NCI-H2107 treated with DMSO at 0.1 percent for 48 hours (cell line): ENCODE data around the gene SEL1L.
"Not testable (repeated sequence)": the region's sequence is repeated elsewhere in the genome, so short reads cannot be mapped to it uniquely, and the experiment has no call there.

Experiments used
- DNase-seq: peaks from one replicate; lab custom pipeline; 2025; ENCODE audit not compliant: unreplicated experiment; lab: John Stamatoyannopoulos, UW

Gene SEL1L

GRCh38 chr14:81529391-81529790 is 4.3 kb downstream of the SEL1L start:
- DNase-seq: peak; percentile 48

- DNase-seq: no peak
Measured at GRCh38 chr14:81525129-81525528, 8.5 kb downstream of the SEL1L start.

- DNase-seq: no peak
Measured at GRCh38 chr14:81523616-81524015, 10.0 kb downstream of the SEL1L start.

- no peak for DNase-seq
Measured at GRCh38 chr14:81523016-81523415, 10.6 kb downstream of the SEL1L start.

- no peak for DNase-seq
Measured at GRCh38 chr14:81521356-81521755, 12.3 kb downstream of the SEL1L start.

GRCh38 chr14:81519200-81520011 is 14.2 kb downstream of the SEL1L start:
- no peak for DNase-seq

GRCh38 chr14:81517798-81518398 is 15.8 kb downstream of the SEL1L start:
- no peak for DNase-seq

- DNase-seq: no peak
Measured at GRCh38 chr14:81516986-81517797, 16.5 kb downstream of the SEL1L start.

- DNase-seq: not testable (repeated sequence)
Measured at GRCh38 chr14:81515927-81516326, 17.7 kb downstream of the SEL1L start.

- DNase-seq: not testable (repeated sequence)
Measured at GRCh38 chr14:81512826-81513225, 20.8 kb downstream of the SEL1L start.

GRCh38 chr14:81511111-81511904 is 22.3 kb downstream of the SEL1L start:
- no peak for DNase-seq

- peak; percentile 44 for DNase-seq
Measured at GRCh38 chr14:81509838-81510452, 23.7 kb downstream of the SEL1L start.

GRCh38 chr14:81509321-81509720 is 24.3 kb downstream of the SEL1L start:
- DNase-seq: no peak

- no peak for DNase-seq
Measured at GRCh38 chr14:81506487-81506886, 27.2 kb downstream of the SEL1L start.

GRCh38 chr14:81504864-81505263 is 28.8 kb downstream of the SEL1L start:
- no peak for DNase-seq

GRCh38 chr14:81485781-81486180 is 47.9 kb downstream of the SEL1L start:
- DNase-seq: no peak

- no peak for DNase-seq
Measured at GRCh38 chr14:81485372-81485771, 48.3 kb downstream of the SEL1L start.

GRCh38 chr14:81484120-81484519 is 49.5 kb downstream of the SEL1L start:
- DNase-seq: no peak

GRCh38 chr14:81480741-81481140 is 52.9 kb downstream of the SEL1L start:
- no peak for DNase-seq

- no peak for DNase-seq
Measured at GRCh38 chr14:81478446-81478845, 55.2 kb downstream of the SEL1L start.

- DNase-seq: no peak
Measured at GRCh38 chr14:81476816-81477215, 56.8 kb downstream of the SEL1L start.
